HG03460 (cell line): ENCODE data around the gene ASNS.
A peak's percentile ranks its signal among the peaks of the same experiment; 100 is the strongest.
"Not testable (repeated sequence)": the region's sequence is repeated elsewhere in the genome, so short reads cannot be mapped to it uniquely, and the experiment has no call there.

ENCODE experiments used
- ATAC-seq: cut with Tn5 transposase; IDR thresholded peaks from one replicate; pipeline ENCODE4 v1.9.1; 2021; ENCODE audit not compliant: unreplicated experiment

Gene ASNS

GRCh38 chr7:97872025-97872669, at the start of gene ASNS:
ASNS (minus strand) TSS chr7:97872408; CDS start chr7:97869156, 3,252 bp downstream.
- ATAC-seq: peak; percentile 98

DNA sequence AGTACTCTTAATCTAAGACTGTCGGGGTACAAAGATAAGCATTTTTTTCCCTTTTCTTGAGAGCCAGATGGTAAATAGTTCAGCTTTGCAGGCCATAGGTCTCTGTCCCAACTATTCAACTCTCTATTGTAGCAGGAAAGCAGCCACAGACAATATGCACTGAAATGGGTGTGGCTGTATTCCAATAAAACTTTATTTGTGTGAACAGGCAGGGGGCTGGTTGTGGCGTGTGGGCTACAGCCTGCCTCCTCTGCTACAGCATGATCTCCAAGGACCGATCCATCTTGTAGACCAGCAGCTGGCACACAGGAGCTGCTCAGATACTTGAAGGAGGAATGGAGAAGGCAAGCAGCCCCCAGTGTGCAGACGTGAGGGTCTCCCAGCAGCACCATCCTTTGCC, 49.0 kb upstream of the ASNS start:
- ATAC-seq: not testable (repeated sequence)

DNA sequence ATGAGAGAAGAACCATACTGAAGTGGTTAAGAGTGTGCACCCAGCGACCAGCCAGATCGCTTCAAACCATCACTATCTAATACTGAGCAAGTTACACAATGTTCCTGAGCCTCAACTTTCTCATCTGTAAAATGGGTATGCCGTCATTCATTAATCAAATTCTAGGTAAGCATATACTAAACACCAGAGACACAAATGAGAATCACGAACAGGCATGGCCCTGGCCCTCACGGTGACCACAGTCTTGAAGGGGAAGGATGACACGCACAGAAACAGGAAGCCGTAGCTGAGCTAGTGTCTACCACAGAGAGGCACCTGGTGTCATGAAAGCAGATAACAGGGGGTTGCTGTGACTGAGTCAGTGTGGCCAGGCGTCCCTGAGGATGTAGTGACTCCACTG, 43.1 kb upstream of the ASNS start:
- not testable (repeated sequence) for ATAC-seq

- not testable (repeated sequence) for ATAC-seq
Measured at GRCh38 chr7:97912294-97912693, 40.1 kb upstream of the ASNS start.

DNA sequence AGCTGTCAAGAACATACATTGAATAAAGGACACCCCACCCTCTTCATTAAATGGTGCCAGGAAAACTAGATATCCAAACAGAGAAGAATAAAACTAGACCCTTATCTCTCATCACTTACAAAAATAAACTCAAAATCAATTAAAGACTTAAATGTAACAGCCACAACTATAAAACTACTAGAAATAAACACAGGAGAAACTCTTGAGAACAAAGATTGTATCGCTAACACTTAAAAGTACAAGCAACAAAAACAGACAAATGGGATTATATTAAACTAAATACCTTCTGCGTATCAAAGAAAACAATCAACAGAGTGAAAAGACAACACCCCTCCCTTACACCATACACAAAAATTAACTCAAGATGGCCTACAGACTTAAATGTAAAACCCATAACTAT, 24.7 kb upstream of the ASNS start:
- ATAC-seq: not testable (repeated sequence)

GRCh38 chr7:97891721-97892120, 19.5 kb upstream of the ASNS start:
- ATAC-seq: not testable (repeated sequence)

DNA sequence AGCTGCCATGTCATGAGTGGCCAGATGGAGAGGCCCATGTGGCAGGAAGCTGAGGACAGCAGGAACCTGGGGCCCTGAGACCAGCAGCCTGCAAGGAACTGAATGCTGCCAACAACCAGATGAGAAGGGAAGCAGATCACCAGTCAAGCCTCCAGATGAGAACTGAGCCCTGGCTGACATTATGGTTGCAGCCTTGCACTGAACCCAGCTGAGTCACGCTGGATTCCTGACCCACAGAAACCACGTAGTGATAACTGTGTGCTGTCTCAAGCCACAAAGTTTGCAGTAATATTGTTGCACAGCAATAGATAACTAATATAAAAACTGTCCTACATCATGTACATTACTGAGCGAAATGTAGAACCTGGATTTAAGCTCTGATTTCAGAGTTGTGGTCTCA, 7.3 kb upstream of the ASNS start:
- ATAC-seq: not testable (repeated sequence)

DNA sequence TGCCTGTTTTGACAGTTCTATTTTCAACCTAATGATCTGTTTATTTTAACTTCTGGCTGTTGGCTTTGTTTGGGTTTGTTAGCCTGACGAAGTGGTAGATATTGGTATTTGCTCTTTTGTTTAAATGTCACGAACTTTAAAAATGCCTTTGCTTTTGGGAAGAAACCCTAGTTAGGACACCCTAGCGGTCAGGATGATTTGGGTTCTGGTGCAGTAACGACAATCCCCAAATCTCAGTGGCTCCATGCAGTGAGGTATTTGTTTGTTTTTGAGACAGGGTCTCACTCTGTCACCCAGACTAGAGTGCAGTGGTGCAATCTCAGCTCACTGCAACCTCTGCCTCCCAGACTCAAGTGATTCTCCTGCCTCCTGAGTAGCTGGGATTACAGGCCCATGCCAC, 2.7 kb upstream of the ASNS start:
- ATAC-seq: not testable (repeated sequence)

- ATAC-seq: no peak
Measured at GRCh38 chr7:97873606-97874005, 1.4 kb upstream of the ASNS start.

GRCh38 chr7:97871659-97872024, 566 bp downstream of the ASNS start:
- peak; percentile 24 for ATAC-seq

- no peak for ATAC-seq
Measured at GRCh38 chr7:97868788-97869187, 3.4 kb downstream of the ASNS start.

- ATAC-seq: no peak
Measured at GRCh38 chr7:97868314-97868713, 3.9 kb downstream of the ASNS start.

- ATAC-seq: no peak
Measured at GRCh38 chr7:97865104-97865503, 7.1 kb downstream of the ASNS start.

- ATAC-seq: no peak
Measured at GRCh38 chr7:97859606-97860204, 12.5 kb downstream of the ASNS start.

DNA sequence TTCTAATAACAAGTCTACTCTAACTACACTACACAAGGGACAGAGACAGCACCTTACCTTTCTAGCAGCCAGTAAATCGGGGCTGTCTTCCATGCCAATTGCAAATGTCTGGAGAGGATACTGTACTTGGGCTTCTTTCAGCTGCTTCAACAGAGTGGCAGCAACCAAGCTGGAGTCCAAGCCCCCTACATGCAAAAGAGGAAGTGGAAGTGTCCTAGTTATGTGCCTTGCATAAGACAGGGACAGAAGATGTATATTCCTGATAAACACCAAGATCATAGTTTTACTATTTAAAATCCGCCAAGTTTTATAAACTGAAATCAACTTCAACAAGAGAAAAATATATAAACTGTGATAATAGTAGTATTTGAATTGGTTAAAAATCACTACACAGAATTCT, 14.0 kb downstream of the ASNS start:
- no peak for ATAC-seq

DNA sequence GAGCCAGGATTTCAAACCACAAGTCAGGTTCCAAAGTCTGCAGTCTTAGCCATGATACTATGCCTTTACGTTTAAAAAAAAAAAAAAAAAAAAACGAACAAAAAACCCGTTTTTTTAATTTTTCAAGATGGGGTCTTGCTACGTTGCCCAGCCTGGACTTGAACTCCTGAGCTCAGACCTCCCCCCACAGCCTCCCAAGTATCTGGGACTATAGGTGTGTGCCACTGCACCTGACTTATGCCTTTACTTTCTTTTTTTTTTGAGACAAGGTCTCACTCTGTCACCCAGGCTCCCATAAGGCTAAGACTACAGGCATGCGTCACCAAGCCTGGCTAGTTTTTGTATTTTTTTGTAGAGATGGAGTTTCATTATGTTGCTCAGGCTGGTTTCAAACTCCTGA, 14.7 kb downstream of the ASNS start:
- ATAC-seq: no peak

- no peak for ATAC-seq
Measured at GRCh38 chr7:97851683-97852082, 20.5 kb downstream of the ASNS start.

DNA sequence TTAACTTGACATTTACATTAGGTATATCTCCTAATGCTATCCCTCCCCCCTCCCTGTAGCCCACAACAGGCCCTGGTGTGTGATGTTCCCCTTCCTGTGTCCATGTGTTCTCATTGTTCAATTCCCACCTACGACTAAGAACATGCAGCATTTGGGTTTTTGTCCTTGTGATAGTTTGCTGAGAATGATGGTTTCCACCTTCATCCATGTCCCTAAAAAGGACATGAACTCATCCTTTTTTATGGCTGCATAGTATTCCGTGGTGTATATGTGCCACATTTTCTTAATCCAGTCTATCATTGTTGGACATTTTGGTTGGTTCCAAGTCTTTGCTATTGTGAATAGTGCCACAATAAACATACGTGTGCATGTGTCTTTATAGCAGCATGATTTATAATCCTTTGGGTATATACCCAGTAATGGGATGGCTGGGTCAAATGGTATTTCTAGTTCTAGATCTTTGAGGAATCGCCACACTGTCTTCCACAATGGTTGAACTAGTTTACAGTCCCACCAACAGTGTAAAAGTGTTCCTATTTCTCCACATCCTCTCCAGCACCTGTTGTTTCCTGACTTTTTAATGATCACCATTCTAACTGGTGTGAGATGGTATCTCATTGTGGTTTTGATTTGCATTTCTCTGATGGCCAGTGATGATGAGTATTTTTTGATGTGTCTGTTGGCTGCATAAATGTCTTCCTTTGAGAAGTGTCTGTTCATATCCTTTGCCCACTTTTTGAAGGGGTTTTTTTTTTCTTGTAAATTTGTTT, 21.8 kb downstream of the ASNS start:
- not testable (repeated sequence) for ATAC-seq

- no peak for ATAC-seq
Measured at GRCh38 chr7:97847791-97848190, 24.4 kb downstream of the ASNS start.

- ATAC-seq: no peak
Measured at GRCh38 chr7:97846945-97847344, 25.3 kb downstream of the ASNS start.

DNA sequence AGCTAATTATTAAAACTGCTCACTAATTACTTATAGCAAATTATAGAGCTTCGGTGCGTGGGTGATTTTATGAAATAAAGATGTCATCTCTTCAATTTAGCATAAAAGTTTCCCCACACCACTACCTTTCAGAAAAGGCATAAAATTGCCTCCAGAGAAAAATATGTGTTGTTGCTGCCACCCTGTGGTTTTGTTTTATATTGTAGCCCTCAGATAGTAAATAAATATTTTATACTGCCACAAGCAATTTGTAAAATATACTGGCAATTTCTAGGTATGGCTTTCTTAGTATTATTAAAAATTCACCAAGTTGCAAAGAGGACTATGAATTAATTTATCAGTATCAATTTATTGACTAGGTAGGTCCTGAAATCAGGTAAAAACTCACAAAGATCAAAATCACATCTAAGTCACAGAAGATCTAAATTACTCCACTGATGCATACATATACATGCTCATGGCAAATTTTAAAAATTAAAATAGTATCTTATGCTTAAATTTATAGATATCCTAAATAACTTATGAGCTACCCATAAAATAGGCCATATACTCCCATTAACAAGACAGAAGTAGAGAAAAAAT, 26.5 kb downstream of the ASNS start:
- no peak for ATAC-seq

DNA sequence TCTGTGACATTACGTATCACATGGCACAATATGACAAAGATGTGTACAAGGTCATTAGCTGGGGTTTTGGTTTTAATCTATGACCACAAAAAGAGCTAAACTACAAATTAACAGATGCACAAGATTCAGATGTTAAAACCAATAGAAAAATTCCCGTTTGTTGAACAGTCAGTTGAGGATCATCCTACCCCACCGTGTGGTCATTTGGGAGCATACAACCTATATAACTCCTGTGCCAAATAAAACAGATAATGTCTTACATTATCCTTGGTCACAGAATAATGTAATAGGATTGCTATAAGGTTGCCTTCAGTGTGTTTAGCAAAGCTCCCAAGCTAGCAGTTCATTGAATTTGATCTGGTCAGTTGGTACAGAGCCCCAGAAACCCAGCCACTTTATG, 28.2 kb downstream of the ASNS start:
- no peak for ATAC-seq
